Neural crest cell (in vitro differentiated cells): ENCODE measurements around the gene CCDC85C. TPM values are rescaled to one million over a fixed set of nuclear protein-coding genes. Genes with fewer than 3 reads are reported as not detected.

ENCODE experiments used
- DNase-seq: peaks from one replicate; pipeline ENCODE4 v3.0.0; 2021; ENCODE audit warnings: low read depth, mixed read lengths, low spot score
- H3K27ac Mint-ChIP-seq: one replicate; pipeline ENCODE4 v1.8.0; 2021; ENCODE audit warnings: mild to moderate bottlenecking, mixed read lengths; ENCODE audit not compliant: unreplicated experiment
- H3K27me3 Mint-ChIP-seq: 2 replicates; pipeline ENCODE4 v1.8.0; 2021; ENCODE audit warnings: low read depth, mild to moderate bottlenecking, mixed read lengths
- H3K36me3 Mint-ChIP-seq: 2 replicates; pipeline ENCODE4 v1.8.0; 2021; ENCODE audit warnings: low read depth, mild to moderate bottlenecking, mixed read lengths
- H3K4me1 Mint-ChIP-seq: 2 replicates; pipeline ENCODE4 v1.8.0; 2021; ENCODE audit warnings: mixed read lengths
- H3K4me3 Mint-ChIP-seq: one replicate; pipeline ENCODE4 v1.8.0; 2021; ENCODE audit warnings: mild to moderate bottlenecking, mixed read lengths
- H3K9me3 Mint-ChIP-seq: 2 replicates; pipeline ENCODE4 v1.8.0; 2021; ENCODE audit warnings: mixed read lengths
- total RNA-seq: library from RNA; stranded (reverse); gene quantifications from 2 replicates; pipeline ENCODE4 v1.2.1, GENCODE V29; 2021
- TF ChIP-seq, protein P1 (sequence below): fragments of 200-600 bp; sonication (generic); conservative IDR thresholded peaks from 2 replicates; pipeline ENCODE4 v1.5.0; 2021; ENCODE audit warnings: antibody characterized with exemption, mild to moderate bottlenecking

CCDC85C gene
- total RNA-seq, 1 donor from 2014 or later, result 31.4 TPM

DNA sequence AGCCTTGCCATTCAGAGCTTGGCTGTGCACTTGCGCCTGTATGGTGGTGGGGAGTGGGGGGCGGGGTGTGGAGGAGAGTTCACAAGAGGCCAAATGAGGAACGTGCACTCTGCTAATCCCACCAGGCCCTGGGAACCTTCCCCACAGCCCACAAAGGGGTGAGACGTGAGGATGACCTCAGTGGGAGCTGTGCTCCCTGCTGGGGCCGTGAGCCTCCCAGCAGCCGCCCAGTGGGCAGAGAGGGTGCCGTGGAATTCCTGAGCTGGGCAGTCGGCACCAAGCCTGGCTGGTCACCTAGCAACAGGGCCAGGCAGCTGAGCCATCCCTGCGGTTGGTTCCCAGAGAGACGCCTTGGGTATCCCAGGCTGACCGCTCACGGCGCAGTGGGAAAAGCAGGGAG lies 69.1 kb downstream of the CCDC85C start:
- H3K4me1 Mint-ChIP-seq, result peaks cover 37% of the 10 kb centered on the region
- TF ChIP-seq, protein P1, sequence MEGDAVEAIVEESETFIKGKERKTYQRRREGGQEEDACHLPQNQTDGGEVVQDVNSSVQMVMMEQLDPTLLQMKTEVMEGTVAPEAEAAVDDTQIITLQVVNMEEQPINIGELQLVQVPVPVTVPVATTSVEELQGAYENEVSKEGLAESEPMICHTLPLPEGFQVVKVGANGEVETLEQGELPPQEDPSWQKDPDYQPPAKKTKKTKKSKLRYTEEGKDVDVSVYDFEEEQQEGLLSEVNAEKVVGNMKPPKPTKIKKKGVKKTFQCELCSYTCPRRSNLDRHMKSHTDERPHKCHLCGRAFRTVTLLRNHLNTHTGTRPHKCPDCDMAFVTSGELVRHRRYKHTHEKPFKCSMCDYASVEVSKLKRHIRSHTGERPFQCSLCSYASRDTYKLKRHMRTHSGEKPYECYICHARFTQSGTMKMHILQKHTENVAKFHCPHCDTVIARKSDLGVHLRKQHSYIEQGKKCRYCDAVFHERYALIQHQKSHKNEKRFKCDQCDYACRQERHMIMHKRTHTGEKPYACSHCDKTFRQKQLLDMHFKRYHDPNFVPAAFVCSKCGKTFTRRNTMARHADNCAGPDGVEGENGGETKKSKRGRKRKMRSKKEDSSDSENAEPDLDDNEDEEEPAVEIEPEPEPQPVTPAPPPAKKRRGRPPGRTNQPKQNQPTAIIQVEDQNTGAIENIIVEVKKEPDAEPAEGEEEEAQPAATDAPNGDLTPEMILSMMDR, result no peak
- H3K4me3 Mint-ChIP-seq, result no peak overlapping the region
- H3K27me3 Mint-ChIP-seq, result peaks cover 3% of the 10 kb centered on the region
- peak; percentile 40 for DNase-seq
- no peaks in the 10 kb centered on the region for H3K9me3 Mint-ChIP-seq
- H3K36me3 Mint-ChIP-seq, result no peaks in the 10 kb centered on the region
- no peak overlapping the region for H3K27ac Mint-ChIP-seq

DNA sequence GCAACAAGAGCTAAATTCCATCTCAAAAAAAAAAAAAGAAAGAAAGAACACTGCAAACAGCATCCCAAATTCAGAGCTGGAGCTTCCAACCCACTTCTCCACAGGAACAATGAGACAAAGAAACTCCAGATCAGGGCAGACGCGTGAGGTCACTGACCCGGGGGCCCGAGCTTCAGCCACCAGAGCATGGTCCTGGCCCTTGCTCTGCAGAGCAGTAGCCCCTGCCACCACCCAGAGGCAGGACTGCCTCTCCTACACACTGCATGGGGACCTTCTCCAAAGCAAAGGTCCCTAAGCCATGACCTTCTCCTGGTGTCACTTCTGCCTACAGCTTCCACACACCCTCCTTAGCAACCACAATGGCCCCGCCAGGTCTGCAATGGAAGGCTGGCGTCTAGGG lies 69.7 kb downstream of the CCDC85C start:
- Mint-ChIP-seq H3K27ac (peak overlapping the region; percentile 93), H3K27me3 (peaks cover 3% of the 10 kb centered on the region), H3K4me1 (peaks cover 37% of the 10 kb centered on the region), H3K4me3 (peak overlapping the region; percentile 75), H3K36me3 (no peaks in the 10 kb centered on the region), H3K9me3 (no peaks in the 10 kb centered on the region)
- TF ChIP-seq, protein P1, result no peak
- no peak for DNase-seq

DNA sequence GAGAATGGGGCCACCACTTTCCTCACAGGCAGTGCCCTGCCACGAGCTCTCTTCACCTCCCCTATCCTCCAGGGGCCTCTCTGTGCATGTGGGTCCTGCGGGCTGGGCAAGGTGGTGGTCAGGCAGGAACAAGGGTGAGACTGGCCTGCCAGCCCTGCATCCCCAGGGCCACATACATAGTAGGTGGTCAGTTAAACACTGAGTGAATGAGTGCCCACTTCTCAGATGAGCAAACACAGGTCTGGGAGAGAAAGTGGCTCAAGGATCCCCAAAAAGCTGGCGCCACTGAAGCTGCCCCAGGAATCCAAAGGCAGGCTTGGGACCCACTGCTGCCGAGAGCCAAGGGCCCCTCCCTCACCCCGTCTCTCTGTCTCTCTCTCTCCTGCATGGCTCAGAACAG lies 71.7 kb downstream of the CCDC85C start:
- H3K4me1 Mint-ChIP-seq, result peaks cover 43% of the 10 kb centered on the region
- TF ChIP-seq, protein P1, result no peak
- H3K36me3 Mint-ChIP-seq, result no peaks in the 10 kb centered on the region
- H3K27ac Mint-ChIP-seq, result no peak overlapping the region
- H3K27me3 Mint-ChIP-seq, result peaks cover 3% of the 10 kb centered on the region
- no peak for DNase-seq
- H3K4me3 Mint-ChIP-seq, result no peak overlapping the region
- no peaks in the 10 kb centered on the region for H3K9me3 Mint-ChIP-seq

DNA sequence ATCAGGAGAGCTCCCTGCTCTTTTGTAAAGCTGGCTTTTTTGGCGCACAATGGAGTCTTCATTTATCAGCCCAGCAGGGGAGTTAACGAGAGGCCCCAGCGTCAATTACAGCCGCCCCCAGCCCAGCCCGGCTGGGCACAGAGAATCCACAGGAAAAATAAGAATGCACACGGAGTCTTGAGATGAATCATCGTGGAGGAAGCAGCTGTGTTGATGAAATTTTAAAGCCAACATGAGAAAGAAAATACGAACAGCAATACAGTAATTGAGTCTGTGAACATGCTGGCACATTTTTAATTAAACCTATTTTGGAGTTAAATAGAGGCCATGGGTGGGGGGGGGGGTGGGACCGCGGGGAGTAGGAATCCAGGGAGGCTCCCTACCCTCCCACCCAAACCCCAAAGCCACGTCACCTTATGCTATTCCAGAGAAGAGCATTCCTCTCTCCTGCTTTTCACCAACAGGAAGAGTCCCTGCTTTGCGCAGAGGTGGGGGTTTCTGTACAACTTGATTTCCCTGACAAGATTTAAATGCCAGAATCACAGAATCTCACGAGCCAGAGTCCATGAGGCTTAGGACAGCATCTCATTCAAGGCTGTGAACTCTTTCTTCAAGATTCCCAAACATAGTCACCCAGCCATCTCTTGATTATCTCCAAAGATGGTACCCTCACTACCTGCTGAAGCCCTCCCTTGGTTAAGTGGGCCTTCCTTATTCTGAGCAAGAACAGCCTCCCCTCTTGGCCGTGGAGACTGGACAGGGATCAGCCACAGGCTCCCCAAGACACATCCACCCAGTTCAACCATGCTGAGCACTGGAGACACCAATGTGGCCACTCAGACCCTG lies 72.5 kb downstream of the CCDC85C start:
- H3K4me3 Mint-ChIP-seq, result peak overlapping the region; percentile 29
- peaks cover 43% of the 10 kb centered on the region for H3K4me1 Mint-ChIP-seq
- TF ChIP-seq, protein P1, result no peak
- DNase-seq, result no peak
- no peaks in the 10 kb centered on the region for H3K36me3 Mint-ChIP-seq
- peak overlapping the region; percentile 73 for H3K27ac Mint-ChIP-seq
- no peaks in the 10 kb centered on the region for H3K27me3 Mint-ChIP-seq
- H3K9me3 Mint-ChIP-seq, result no peaks in the 10 kb centered on the region

DNA sequence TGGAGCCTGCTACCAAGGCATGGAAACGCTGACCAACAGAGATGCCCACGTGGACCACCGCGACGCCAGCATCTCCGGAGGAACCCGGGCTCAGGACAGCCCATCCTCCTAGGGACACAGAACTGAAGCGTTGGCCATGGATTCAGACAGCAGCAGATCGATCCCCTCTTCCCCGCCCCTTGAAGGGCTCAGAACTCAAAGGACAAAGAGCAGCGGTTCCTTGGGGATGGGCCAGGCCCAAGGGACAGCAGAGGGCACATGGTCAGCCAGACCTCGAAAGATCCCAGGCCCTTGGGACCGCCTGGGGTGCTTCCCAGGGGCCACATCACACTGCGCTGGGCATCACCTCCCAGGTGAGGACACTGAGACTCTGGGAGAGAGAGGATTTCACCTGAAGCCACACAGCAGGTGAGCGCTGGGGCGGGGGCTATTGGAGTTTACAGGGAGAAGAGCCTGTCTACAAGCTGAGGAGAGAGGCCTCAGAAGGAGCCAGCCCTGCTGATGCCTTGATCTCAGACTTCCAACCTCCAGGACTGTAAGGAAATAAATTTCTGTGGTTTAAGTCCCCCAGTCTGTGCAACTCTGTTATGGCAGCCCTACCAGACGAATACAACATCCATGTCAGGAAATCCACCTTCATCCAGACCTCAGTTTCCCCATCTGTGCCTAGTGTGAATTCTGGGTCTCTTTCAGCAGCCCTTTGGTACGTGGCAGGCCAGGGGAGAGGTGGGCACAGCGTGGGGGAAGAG lies 73.4 kb downstream of the CCDC85C start:
- no peak for DNase-seq
- Mint-ChIP-seq H3K9me3 (no peaks in the 10 kb centered on the region), H3K36me3 (no peaks in the 10 kb centered on the region), H3K27me3 (no peaks in the 10 kb centered on the region), H3K27ac (peak overlapping the region; percentile 25), H3K4me1 (peaks cover 43% of the 10 kb centered on the region), H3K4me3 (peak overlapping the region; percentile 66)
- TF ChIP-seq, protein P1, result no peak
